ENCODE data around the gene NR1D1. TPM values are rescaled to one million over a fixed set of nuclear protein-coding genes. Genes with fewer than 3 reads are reported as not detected.

NR1D1 gene
- total and polyA plus RNA-seq, 7 donors, result 21.4 to 88.7 (median 40.8) TPM

DNA sequence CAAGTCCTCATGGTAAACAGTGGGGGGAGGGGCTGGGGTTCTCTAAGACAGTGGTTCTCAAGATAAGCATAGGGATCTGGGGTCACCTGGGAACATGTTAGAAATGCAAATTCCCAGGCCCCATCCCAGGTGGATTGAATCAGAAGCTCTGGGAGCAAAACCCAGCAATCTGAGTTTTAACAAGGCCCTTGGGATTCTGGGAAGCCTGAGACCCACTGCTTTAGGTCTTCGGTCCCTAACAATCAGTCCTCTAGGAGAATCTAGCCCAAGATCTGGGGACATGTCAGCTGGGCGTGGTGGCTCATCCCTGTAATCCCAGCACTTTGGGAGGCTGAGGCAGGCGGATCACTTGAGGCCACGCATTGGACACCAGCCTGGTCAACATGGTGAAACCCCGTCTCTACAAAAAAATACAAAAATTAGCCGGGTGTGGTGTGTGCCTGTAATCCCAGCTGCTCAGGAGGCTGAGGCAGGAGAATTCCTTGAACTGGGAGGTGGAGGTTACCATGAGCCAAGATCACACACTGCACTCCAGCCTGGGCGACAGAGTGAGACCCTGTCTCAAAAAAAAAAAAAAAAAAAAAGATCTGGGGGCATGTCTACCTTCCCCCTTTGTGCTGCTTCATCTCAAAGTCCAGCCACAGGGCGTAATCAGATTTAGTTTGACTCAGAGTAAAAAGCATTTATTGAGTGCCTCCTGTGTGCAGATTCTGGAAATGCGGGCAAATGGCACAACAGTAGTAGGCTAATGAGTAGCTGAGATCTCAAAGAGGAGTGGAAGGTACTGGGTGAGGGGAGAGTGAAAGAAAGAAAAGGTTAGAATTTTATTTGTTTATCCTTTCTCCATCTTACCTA lies 8.8 kb upstream of the NR1D1 start:
- ATAC-seq (no peak), DNase-seq (no peak)
- H3K27ac ChIP-seq, result peak overlapping the region; percentile 99
- H3K9me3 ChIP-seq, result no peaks in the 10 kb centered on the region
- H3K36me3 ChIP-seq (ENCODE audit: insufficient read depth in 1 of 2, low read depth in 1 of 2), result no peaks in the 10 kb centered on the region
- H3K27me3 ChIP-seq (ENCODE audit: insufficient read depth in 3 of 3, low read length in 2 of 3), result no peaks in the 10 kb centered on the region
- H3K4me1 ChIP-seq, result peaks cover 88% of the 10 kb centered on the region
- TF ChIP-seq, protein P1, sequence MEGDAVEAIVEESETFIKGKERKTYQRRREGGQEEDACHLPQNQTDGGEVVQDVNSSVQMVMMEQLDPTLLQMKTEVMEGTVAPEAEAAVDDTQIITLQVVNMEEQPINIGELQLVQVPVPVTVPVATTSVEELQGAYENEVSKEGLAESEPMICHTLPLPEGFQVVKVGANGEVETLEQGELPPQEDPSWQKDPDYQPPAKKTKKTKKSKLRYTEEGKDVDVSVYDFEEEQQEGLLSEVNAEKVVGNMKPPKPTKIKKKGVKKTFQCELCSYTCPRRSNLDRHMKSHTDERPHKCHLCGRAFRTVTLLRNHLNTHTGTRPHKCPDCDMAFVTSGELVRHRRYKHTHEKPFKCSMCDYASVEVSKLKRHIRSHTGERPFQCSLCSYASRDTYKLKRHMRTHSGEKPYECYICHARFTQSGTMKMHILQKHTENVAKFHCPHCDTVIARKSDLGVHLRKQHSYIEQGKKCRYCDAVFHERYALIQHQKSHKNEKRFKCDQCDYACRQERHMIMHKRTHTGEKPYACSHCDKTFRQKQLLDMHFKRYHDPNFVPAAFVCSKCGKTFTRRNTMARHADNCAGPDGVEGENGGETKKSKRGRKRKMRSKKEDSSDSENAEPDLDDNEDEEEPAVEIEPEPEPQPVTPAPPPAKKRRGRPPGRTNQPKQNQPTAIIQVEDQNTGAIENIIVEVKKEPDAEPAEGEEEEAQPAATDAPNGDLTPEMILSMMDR (IDR thresholded peaks at IDR 0.05), result no peak
- WGBS, 3 donors, result 75 to 80% (median 80%) methylated on average over 9 of the region's 9 CpGs
- intact Hi-C loops (cut with DNase I), result no loop called here
- H3K4me3 ChIP-seq, result peak overlapping the region; percentile 46

DNA sequence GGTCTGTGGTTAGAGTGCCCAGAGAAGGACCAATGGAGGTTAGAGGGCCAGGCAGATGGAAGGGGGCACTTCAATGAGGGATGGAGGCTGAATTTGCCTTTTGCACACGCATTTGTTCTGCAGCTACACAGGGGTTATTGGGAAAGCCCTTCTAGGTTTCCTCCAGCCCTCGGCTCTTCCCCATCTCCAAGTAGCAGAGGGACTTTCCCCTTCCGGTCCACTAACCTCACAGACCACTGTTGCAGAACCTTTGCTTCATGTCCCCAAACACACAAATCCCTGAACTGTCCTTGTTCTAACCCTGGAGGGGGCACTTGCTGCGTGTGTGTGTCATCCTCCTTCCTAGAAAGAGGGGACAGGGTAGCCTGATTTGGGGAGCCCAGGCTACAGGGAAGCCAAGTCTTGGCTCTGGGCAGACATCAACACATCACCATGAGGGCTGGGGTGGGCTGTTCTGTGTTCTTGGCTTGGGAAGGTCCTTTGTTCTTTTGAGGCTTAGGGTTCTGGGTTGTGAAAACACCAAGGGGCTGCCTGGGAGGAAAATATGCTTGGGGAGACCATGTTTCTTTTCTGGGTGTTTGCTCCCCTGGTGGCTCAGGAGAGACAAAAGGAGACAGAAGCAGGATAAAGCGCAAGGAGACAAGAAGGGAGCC lies 7.3 kb upstream of the NR1D1 start:
- 8 to 21% (median 10%) methylated on average over 5 of the region's 5 CpGs for WGBS, 3 donors
- Histone ChIP-seq H3K27me3 (ENCODE audit: insufficient read depth in 3 of 3, low read length in 2 of 3) (no peaks in the 10 kb centered on the region), H3K9me3 (no peaks in the 10 kb centered on the region), H3K36me3 (ENCODE audit: insufficient read depth in 1 of 2, low read depth in 1 of 2) (no peaks in the 10 kb centered on the region), H3K4me3 (peak overlapping the region; percentile 40), H3K4me1 (peaks cover 94% of the 10 kb centered on the region), H3K27ac (peak overlapping the region; percentile 99)
- peak in 1 of 4 donors; percentile 3 for ATAC-seq
- no peak for DNase-seq
- intact Hi-C loops (cut with DNase I), result no loop called here
- TF ChIP-seq, protein P1 (IDR thresholded peaks at IDR 0.05), result no peak

DNA sequence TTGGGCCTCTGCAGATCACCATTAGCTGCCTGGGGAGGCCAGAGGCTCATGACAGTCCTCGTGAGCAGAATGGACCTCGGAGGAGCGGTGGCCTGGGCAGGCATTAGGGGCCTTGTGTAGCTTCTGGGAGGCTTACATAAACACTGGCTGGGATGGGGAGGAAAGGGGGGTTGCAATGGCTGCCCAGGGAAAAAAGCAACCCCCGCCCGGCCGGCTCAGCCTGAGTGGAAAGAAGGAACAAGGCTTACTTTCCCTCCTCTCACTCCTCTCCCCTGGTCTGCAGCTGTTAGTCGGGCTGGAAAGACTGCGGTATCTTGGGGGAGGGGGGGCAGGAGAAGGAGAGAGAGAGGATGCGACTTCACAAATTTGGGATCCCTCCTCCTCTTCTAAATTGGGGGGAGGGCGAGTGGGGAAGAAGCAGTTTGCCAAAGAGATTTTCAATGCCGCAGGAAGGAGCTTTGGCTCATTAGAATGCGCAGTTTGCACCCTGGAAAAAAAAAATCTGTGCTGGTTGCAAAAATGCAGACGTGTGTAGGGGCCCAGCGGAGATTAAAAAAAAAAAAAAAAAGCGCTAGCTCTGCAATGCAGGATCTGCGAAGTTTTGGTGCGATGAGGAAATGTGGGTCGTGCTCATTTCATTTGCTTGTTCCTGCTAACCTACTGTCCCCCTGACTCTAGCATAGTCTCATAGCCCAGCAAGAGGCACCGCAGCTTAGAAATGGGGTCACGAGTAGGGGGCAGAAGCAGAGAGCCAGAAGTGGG lies 6.6 kb upstream of the NR1D1 start:
- no peaks in the 10 kb centered on the region for H3K9me3 ChIP-seq
- TF ChIP-seq, protein P1 (IDR thresholded peaks at IDR 0.05), result no peak
- H3K27ac ChIP-seq, result peak overlapping the region; percentile 99
- 6 to 13% (median 7%) methylated on average over 18 to 20 of the region's 20 CpGs for WGBS, 3 donors
- ATAC-seq (peak in 2 of 4 donors; percentile 0 to 1), DNase-seq (peak in 1 of 2 donors; percentile 58)
- H3K36me3 ChIP-seq (ENCODE audit: insufficient read depth in 1 of 2, low read depth in 1 of 2), result no peaks in the 10 kb centered on the region
- H3K4me1 ChIP-seq, result peaks cover 92% of the 10 kb centered on the region
- intact Hi-C loops (cut with DNase I), result no loop called here
- peak overlapping the region; percentile 40 for H3K4me3 ChIP-seq
- H3K27me3 ChIP-seq (ENCODE audit: insufficient read depth in 3 of 3, low read length in 2 of 3), result no peaks in the 10 kb centered on the region

DNA sequence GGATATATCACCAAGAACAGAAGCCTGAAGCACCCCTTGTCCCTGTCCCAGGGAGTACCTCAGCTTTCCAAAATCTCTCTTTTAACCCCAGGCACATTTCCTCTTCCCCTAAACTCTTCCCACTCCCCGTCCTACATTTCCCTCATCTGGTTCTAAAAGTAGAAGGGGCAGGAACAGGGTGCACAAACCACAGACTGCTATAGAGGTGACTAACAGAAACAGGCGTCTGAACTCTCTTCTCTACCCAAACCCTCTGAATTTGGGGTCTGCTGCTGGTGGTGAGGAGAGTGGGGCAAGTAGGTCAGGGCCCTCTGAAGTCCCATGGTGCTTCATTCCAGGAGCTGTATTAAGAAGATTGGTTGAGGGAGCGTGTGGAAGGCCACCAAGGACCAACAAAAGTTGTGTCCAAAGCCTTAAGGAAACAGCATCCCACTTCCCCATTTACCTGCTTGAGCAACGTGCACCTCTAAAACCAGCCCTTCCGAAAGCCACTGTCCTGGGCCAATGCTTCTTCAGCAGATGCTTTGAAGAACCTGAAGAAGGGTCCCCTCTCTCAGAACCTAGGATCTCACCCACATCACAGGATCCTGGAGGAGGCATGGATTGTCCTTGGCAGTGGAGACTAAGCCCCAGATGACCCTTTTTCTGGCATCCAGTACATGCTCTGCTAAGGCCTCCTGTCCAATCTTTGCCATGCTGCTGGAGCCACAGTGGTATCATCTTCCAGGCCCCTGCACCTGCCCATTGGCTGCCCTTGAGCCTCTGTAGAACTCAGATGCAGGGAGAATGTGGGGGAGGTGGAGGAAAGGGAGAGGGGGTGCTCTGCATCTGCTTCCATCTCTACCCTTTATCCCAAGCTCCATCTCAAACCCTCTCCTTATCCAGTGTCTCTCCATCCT lies 5.7 kb upstream of the NR1D1 start:
- Histone ChIP-seq H3K27ac (peak overlapping the region; percentile 99), H3K9me3 (no peaks in the 10 kb centered on the region), H3K36me3 (ENCODE audit: insufficient read depth in 1 of 2, low read depth in 1 of 2) (no peaks in the 10 kb centered on the region), H3K4me1 (peaks cover 93% of the 10 kb centered on the region), H3K4me3 (peak overlapping the region; percentile 40), H3K27me3 (ENCODE audit: insufficient read depth in 3 of 3, low read length in 2 of 3) (no peaks in the 10 kb centered on the region)
- ATAC-seq (peak; percentile 43 to 52 (median 48)), DNase-seq (peak in 1 of 2 donors; percentile 76)
- TF ChIP-seq, protein P1 (IDR thresholded peaks at IDR 0.05), result no peak
- 33 to 60% (median 44%) methylated on average over 5 of the region's 5 CpGs for WGBS, 3 donors
- intact Hi-C loops (cut with DNase I), result no loop called here
